HG03039 (cell line): ENCODE measurements around the gene CELSR1.
"Not testable (repeated sequence)": the region's sequence is repeated elsewhere in the genome, so short reads cannot be mapped to it uniquely, and the experiment has no call there.

Experiments
- ATAC-seq: cut with Tn5 transposase; IDR thresholded peaks from one replicate; pipeline ENCODE4 v1.9.1; 2021; ENCODE audit warnings: mild to moderate bottlenecking, moderate library complexity; ENCODE audit not compliant: unreplicated experiment

The CELSR1 gene

DNA sequence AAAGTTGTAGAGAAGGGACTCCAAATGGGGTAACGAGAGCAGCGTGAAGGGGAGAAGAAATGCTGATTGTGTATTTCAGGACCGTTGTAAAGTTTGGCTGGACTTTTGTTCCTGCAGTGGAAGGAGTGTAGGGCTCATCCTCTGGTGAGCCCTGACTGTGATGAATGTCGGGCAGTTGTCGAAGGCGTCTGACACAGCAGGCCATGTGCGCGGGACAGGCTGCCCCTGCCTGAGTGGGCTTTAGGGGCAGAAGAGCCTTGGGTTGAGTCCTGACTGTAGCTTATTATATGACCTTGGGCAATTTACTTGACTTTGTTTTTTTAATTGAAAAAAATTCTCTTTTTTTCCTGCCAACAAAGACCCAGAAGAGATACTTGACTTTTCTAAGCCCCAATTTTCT is 198.8 kb downstream of the CELSR1 start:
- ATAC-seq: no peak

DNA sequence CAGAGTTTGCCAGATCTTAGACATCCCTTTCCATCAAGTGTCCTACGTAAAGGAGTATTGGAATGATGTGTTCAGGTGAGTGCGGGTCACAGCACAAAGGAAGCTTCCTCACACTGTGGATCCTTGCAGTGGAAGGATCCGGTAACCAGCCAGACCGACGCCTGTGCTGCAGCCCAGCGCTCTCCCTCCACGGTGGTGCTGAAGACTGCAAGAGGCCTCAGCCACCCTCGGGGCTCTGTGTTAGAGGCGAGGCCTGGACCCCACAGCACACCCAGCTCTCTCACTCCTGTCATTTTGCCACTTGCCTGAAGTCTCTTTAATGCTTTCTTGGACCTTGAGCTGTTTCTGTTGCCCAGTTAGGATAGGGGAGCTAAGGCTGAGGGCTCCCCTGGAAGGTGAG is 199.6 kb downstream of the CELSR1 start:
- no peak for ATAC-seq

DNA sequence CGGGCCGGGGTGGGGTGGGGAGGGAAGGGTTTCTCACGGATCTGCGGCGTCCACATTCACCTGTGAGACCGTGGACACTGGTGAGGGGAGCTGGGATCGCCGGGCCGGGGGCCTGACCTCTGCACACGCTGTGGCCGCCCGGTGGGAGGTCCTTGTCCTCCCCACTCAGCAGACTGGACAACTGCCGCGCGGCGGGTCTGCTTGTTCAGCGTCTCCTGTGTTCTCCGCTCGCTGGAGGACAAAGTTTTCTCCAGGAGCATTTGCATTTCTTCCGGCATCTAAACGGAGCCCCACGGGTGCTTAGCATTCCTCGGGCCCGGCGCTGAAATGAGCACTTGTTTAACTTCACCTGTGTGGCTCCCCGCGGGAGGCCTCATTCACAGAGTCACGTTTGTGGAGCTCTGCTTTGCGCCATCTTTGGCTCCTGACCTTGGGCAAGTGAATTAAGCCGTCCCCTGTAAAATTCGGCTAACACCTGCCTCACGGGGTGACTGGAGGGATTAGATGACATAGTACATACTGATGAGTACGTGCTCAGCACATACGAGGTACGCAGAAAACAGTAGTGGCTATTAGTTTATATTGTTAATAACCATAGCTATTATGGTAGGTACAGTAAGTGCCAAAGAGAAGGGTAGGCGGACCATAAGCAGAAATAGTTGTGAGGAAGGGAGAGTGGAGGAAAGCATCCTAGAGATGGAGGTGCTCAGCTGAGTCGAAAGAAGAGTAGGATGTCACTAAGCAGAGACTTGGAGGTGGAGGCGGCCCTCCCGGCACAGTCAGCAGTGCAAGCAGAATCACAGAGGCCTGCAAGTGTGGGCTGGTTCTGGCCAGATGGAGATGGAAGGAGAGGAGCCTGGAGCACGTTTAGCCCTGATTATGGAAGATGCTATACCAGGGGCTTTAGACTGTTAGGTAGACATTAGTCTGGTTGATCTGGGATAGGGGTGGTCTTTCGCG is 201.0 kb downstream of the CELSR1 start:
- peak; percentile 15 for ATAC-seq

DNA sequence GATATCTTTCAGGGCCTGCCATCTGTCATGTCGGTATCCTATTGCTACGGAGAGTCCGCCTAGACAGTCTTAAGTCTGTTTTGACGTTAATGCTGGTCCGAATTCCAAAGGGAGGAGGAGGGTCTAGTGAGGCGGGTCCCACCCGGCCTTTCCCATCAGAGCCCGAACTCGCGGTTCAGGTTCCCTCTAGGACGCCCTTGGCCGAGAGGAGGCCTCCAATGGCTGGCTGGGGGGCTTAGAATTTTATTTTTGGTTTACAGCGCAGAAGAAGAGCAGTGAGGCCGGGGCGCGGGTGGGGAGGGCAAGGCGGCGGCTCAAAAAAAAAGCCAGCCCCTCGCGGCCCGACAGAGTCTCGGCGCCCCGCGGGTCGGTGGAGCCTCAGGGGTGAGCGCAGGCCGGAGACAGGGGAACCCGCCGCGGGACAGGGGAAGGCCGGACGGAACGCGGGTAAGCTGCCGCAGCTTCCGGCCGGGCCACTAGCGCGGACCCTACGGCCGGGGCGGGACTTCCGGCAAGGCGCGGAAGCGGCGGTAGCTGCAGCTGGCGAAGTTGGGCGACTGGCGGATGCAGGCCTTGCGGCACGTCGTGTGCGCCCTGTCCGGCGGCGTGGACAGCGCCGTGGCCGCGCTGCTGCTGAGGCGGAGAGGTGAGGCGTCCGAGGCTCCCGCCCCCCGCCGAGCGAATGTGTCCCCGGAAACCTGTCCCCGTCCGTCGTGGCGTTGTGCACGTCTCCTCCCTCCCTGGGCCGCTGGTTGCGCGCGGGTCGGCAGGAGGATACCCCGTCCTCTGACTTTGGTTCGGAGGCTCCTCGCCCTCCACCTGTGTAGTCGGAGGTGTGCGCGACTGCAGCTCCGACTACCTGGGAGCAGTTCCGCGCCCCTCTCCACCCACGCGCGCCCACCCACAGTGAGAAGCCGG is 202.0 kb downstream of the CELSR1 start, which contains the start of gene TRMU:
TSS of gene TRMU (plus strand) at position 514 of the 918 bp plus-strand sequence. CDS start at position 565, 51 bp downstream.
- peak; percentile 71 for ATAC-seq

DNA sequence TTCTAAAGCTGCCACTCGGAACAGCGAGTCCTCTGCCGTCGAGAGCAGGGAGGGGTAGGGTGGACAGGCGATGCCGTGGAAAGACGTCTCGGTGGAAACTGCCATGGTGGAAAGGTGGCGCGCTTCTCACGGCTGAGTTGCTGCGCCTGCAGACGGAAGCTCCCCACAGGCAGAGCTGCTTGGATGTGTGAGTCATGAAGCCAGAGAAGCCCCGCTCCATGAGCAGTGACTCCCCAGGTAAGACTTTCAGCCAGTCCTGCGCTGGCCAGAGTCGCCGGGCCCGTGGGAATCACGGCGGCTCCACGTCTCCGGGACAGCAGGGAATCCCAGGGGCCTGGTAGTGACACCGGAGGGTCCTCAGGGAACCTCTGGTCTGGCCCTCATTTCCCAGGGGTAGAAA is 205.9 kb downstream of the CELSR1 start:
- ATAC-seq: no peak

DNA sequence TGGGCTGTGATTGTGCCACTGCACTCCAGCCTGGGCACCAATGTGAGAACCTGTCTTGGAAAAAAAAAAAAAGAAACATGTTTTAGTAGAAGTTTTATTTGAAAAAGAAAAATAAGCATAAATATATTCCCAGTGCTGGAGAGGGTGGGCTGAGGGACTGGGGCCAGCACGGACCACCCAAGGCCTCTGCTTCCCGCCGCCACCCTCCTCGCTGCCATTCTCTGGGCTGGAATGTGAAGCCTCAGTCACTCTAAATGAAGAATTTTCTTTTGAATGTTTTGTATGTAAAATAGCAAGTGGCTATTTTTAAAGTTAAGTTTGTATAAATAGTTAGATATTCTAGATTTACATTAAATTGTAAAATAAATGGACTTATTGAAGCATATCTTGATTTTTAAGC is 207.0 kb downstream of the CELSR1 start:
- ATAC-seq: no peak

DNA sequence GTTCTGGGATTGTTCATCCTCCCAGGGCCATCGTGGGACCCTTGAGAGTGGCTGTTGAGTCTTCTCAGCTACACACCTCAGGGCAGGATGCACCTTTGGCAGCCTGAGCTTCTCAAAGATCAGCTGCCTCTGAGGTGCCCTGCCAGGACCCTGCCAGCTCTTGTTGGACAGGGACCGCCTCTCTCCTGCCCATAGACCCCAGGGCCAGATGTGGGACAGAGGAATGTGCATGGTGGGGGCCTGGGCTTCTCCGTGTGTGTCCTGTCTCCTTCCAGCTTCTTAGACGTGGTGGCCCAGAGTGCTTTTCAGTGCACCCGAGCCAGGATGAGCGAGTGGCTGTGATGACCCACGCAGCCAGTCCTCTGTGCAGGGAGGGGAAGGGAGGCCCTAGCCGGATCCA is 207.8 kb downstream of the CELSR1 start:
- no peak for ATAC-seq

DNA sequence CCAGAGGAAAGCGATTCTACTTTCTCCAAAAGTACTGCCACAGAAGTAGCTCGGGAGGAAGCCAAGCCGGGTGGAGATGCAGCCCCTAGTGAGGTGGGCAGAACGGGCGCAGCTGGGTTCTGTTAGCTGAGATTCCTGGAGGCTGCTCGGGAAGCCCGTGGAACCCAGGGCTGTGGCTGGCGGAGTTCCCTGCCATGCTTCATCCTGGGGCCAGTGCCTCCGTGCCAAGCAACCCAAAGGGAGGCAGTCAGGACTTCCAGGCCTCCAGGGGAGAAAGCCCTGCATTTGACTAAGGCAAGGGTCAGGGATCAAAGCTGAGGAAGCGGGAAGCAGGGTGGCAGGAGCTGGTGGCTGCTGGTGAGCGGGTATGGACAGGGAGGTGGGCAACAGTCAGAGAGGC is 208.6 kb downstream of the CELSR1 start:
- ATAC-seq: no peak

DNA sequence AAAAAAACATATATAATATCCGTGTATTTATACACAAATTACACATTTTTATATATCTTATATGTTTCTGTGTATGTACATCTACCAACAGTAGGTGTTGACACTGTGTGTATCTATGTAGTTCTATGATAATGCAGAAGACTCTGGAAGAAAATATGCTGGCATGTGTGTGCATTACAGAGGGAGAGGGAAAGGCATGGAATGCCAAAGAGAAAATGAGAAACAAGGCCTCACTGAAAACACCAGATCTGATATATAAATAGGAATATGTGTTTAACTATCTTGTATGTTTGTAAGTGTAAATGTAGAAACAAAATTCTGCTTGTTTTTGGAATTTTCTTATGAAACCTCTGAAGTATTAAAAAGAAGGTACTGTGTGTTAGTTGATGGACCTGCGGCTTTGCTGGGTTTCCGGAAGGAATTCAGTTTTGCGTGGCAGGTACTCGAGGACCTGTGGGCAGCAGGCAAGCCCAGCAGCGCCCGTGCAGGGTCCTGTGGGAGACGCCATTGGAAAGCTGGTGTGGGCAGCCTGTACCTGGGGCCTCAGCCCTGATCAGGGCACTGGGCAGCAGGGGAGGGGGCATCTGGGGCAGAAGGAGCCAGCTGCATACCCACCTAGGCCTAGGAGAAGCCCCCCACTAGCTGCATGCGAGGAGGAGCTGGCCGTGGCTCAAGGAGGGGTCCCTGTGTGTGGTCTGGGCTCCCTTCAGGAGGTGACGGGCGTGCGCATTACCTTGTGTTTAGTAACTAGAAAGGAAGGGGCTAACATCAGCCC is 209.5 kb downstream of the CELSR1 start:
- no peak for ATAC-seq

DNA sequence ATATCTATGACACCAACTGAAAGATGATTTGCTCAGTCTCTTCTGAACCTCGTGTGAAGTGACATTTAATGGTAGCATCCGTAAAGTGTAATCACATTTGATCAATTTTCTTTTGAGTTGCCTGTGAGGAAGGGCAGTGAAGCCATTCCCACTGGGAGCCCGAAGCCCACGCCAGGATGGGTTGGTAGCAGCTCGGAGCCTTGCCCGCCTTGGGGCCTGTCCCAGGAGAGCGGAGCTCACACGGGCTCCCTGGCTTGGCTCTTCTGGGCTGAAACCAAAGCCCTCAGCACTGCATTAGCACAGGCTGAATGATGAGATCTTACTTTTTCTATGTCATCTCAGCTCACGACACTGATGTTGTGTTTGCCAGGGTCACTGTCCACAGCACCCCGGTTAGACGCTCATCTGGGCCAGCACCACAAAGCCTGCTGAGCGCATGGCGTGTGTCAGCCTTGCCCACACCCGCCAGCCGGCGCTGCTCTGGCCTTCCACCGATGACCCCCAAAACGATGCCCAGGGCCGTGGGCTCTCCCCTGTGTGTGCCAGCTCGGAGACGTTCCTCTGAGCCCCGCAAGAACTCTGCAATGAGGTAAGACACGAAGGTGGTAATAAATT is 211.2 kb downstream of the CELSR1 start:
- no peak for ATAC-seq

DNA sequence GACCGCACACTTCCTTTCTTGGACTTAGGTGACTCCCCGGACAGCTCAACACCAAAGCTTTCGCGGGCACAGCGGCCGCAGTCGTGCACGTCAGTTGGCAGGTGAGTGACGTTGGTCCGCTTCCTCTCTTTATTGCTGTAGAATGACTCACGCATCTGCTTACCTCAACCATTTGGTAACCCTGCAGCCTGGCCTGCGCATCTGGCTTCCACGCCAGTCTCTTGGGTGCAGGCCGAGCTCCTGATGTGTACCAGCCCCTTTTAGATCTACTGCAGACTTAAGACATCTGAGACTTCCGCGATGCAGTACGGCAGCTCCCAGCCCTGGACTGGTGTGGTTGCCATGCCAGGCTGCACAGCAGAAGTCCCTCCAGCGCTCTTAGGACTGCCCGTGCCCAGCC is 214.3 kb downstream of the CELSR1 start:
- no peak for ATAC-seq

DNA sequence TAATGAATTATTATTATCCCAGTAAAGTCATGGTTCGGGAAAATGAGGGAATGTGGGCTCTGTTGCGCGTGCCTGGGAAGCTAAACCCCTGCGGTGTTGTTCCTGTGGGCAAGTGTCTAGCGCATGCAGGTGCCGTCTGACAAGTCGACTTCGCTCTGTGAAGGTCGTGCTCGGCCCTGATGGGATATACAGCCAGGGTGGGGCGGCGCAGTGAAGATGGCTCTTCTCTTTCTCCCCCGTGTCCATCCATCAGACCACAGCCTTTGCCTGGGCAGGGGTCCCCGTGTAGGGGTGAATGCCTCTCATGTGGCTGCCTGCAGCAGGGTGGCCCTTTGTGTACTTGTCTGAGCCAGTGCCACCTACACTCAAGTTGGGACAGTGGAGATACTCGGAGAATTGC is 214.7 kb downstream of the CELSR1 start:
- ATAC-seq: no peak

DNA sequence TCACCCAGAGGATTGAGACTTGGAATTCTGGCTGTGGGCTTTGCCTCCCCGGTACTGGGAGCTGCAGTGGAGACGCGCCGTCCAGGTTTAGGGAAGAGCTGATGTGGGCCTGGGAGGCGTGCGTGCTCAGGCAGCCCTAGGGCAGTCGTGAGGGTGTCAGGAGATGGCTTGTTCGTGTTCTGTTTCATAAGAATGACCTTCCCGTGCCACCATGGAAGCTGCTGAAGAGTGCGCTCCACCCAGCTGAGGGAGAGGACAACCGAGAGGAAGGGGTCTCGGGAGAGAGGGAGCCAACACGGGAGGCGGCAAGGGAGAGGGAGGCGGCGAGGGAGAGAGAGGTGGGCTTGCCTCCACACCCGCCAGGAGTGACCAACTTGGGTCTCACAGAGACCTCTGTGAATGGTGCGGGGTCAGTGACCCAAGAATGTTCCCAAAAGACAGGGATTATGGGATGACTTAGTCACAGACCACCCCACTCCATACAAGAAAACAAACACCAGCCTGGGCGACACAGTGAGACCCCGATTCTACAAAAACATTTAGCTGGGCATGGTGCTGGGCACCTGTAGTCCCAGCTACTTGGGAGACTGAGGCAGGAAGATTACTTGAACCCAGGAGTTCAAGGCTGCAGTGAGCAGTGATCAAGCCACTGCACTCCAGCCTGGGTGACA is 216.6 kb downstream of the CELSR1 start:
- ATAC-seq: no peak

DNA sequence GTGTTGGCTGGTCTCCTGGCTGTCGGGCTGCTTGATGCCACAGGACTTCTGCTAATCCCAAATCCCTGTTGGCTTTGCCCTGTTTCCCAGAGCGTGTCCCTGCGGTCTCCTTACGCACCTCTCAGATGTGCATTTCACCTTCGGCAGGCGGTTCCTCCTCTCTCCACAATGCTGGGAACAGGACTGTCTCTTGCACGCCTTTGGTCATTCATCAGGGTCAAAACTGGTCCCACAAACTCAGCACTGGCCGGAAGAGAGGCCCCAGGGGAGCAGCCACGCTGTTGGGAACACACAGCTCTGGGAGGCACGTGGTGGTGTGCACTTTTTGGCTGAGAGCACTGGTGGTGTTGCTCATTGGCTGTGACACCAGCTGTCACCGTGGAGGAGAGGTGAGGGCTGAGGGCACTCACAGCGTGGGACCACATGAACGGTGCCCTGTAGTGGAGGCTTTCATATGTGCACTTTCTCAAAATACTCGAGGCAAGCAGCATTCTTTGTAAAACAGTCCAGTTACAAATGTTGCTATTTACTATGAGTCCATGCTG is 217.2 kb downstream of the CELSR1 start:
- ATAC-seq: no peak

DNA sequence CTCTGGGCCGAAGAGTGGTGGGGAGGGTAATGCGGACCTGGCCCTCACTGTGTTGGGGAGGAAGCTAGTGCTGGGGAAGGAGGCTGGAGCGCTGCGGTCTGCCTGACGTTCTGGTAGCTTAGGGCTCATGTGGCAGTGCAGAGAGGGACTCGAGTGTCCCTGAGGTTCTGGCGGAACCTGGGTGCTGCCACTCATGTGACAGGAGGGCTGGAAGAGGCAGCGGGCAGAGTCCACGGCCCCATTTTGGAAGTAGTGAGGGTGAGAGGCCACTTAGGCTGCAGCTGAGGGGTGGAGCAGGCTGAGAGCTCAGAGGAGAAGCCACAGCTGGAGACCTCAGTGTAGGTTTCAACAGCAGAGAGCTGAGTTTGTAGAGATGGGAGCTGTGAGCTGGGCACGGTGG is 218.1 kb downstream of the CELSR1 start:
- ATAC-seq: no peak

DNA sequence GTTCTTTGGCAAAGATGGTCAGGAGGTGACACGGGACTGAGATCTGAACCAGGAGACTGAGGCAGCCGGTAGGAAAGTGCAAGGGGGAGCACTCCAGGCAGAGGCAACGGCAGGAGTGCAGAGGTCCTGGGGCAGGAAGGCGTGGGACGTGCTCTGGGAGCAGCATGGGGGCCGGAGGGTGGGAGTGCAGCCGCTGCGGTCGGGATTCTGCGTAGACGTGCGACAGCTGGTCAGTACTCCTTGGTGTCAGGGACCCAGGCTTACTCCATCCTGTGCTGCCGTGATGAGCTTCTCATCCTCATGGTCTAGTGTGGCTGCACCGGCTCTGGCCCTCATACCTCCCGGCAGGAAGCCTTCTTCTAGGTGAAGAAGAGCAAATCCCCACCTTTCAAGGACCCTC is 218.8 kb downstream of the CELSR1 start:
- no peak for ATAC-seq

DNA sequence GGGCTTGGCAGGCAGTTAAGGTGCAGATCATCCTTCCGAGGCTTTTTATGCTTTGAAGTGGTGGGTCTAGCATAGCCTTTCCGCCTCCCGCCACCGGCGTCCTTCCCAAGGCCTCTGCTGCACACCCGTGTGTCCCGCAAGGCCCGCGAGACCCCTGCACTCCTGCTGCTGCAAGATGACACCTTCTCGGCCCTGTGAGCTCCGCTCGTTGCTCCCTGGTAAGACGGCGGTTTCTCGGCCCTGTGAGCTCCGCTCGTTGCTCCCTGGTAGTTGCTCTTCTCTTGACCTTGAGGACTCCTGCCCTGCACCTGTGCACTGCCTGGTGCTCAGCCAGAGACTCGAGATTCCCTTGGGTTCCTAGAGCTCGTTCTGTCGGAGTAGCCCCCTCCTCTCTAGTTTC is 219.8 kb downstream of the CELSR1 start:
- no peak for ATAC-seq

DNA sequence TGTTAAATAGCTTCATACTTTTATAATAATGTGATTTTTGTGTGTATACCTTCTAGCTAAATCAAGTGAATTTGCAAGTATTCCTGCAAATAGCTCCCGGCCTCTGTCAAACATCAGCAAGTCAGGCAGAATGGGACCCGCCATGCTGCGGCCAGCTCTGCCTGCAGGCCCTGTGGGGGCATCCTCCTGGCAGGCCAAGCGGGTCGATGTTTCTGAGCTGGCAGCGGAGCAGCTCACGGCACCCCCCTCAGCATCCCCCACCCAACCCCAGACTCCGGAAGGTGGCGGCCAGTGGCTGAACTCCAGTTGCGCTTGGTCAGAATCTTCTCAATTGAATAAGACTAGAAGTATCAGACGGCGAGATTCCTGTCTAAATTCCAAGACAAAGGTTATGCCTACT is 221.4 kb downstream of the CELSR1 start:
- ATAC-seq: no peak

DNA sequence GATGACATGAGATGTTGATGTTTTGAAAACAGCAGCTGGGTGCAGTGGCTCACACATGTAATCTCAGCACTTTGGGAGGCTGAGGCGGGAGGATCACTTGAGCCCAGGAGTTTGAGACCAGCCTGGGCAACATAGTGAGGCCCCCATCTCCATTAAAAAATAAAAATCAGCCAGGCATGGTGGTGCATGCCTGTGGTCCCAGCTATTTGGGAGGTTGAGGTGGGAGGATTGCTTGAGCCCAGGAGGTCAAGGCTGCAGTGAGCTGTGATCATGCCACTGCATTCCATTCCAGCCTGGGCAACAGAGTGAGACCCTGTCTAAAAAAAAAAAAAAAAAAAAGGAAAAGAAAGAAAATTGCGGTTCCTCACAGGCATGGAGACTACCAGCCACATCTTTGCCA is 224.6 kb downstream of the CELSR1 start:
- ATAC-seq: not testable (repeated sequence)

DNA sequence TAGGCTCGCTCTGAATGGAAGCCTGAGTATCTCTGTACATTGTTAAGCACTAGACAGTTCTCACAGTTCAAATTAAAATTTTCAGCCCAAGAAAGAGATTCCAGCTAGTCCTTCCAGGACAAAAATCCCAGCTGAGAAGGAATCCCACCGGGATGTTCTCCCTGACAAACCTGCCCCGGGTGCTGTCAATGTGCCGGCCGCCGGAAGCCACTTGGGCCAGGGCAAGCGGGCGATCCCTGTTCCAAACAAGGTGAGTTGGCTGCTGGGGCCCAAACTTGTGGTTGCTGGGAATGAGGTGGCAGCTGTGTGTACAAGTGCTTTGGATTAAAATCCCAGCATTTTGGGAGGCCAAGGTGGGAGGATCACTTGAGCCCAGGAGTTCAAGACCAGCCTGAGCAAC is 225.4 kb downstream of the CELSR1 start:
- no peak for ATAC-seq
